Endothelial cell of umbilical vein (primary cell): ENCODE data around the gene ITIH3. TPM values are rescaled to one million over a fixed set of nuclear protein-coding genes. Genes with fewer than 3 reads are reported as not detected.

ENCODE experiments used
- BruUV-seq: library from RNA; stranded (reverse); fragments of 400-500 nt; replicated peaks from 2 replicates; lab custom pipeline; 2021; lab: Mats Ljungman, UMichigan
- CTCF ChIA-PET: fragments of 300-600, 350-600 bp; sonication (Branson Sonifier 250); formaldehyde crosslinking; loops from one replicate; lab custom pipeline; 2021; ENCODE audit warnings: antibody characterized with exemption, inconsistent platforms; lab: Charles Lee
- POLR2A ChIA-PET: fragments of 300-600, 350-600 bp; sonication (Branson Sonifier 250); formaldehyde crosslinking; loops from one replicate; lab custom pipeline; 2021; ENCODE audit warnings: antibody characterized with exemption, inconsistent platforms; lab: Charles Lee
- DNase-seq: peaks from one replicate; pipeline ENCODE4 v3.0.0-alpha.2; 2011; ENCODE audit warnings: low read depth, low spot score
- FAIRE-seq: peaks from 2 replicates; lab custom pipeline; 2011; peaks lifted over from hg19 to GRCh38; lab: Jason Lieb, UNC
- H2AFZ ChIP-seq: 2 replicates; pipeline ENCODE4 v1.6.0; 2012; ENCODE audit warnings: low read depth, low read length, control low read depth, inconsistent platforms
- H3K27ac ChIP-seq: 2 replicates; pipeline ENCODE4 v1.5.1; 2011; ENCODE audit warnings: low read depth, mild to moderate bottlenecking, control low read depth, low read length, moderate library complexity; ENCODE audit not compliant: insufficient read depth
- H3K27me3 ChIP-seq, 2 experiments: 2 replicates each; pipeline versions ENCODE4 v1.6.0 to v1.6.1; 2011; ENCODE audit warnings: low read length in 2 of 2, mixed read lengths in 1 of 2; ENCODE audit not compliant: control insufficient read depth in 2 of 2, insufficient read depth in 2 of 2
- H3K36me3 ChIP-seq, 2 experiments: 2 replicates in 1 of 2; 3 replicates in 1 of 2; pipeline ENCODE4 v1.5.1; 2011; ENCODE audit warnings: low read length in 2 of 2, mild to moderate bottlenecking in 1 of 2, moderate library complexity in 1 of 2; ENCODE audit not compliant: control insufficient read depth in 2 of 2, insufficient read depth in 2 of 2; ENCODE audit errors: extremely low read depth in 1 of 2
- H3K4me1 ChIP-seq: 3 replicates; pipeline ENCODE4 v1.5.1; 2011; ENCODE audit warnings: mild to moderate bottlenecking, low read length; ENCODE audit not compliant: control insufficient read depth, insufficient read depth; ENCODE audit errors: extremely low read depth
- H3K4me2 ChIP-seq: 2 replicates; pipeline ENCODE4 v1.6.1; 2011; ENCODE audit warnings: low read length, control low read depth, mixed read lengths; ENCODE audit not compliant: insufficient read depth
- H3K4me3 ChIP-seq, 3 experiments: fragments of 200-600 bp in 1 of 3; sonication (generic), shearing (Covaris generic) in 1 of 3; replicated peaks in 1 of 3; 2 replicates each; pipeline ENCODE4 v1.5.1; 2011 to 2016; ENCODE audit warnings: control low read depth in 3 of 3, low read length in 3 of 3, mild to moderate bottlenecking in 2 of 3, inconsistent platforms in 1 of 3, low read depth in 1 of 3, moderate library complexity in 1 of 3; ENCODE audit not compliant: insufficient read depth in 1 of 3
- H3K79me2 ChIP-seq: 2 replicates; pipeline ENCODE4 v1.6.0; 2012; ENCODE audit warnings: low read length, inconsistent platforms; ENCODE audit not compliant: control insufficient read depth, insufficient read depth
- H3K9ac ChIP-seq: replicated peaks from 2 replicates; pipeline ENCODE3; 2011; ENCODE audit warnings: low read length, control low read depth; ENCODE audit not compliant: insufficient read depth; ENCODE audit errors: extremely low read depth
- H3K9me1 ChIP-seq: replicated peaks from 3 replicates; pipeline ENCODE4 v1.6.0; 2011; ENCODE audit warnings: mild to moderate bottlenecking, low read length; ENCODE audit not compliant: control insufficient read depth, insufficient read depth; ENCODE audit errors: extremely low read depth
- H3K9me3 ChIP-seq: replicated peaks from 2 replicates; pipeline ENCODE4 v1.5.1; 2012; ENCODE audit warnings: low read length, inconsistent platforms; ENCODE audit not compliant: control insufficient read depth, insufficient read depth
- H4K20me1 ChIP-seq: replicated peaks from 2 replicates; pipeline ENCODE3; 2011; ENCODE audit warnings: mild to moderate bottlenecking, low read length; ENCODE audit not compliant: control insufficient read depth, insufficient read depth; ENCODE audit errors: extremely low read depth
- EZH2 ChIP-seq: IDR thresholded peaks from 2 replicates; pipeline ENCODE4 v1.6.1; 2012; ENCODE audit warnings: borderline replicate concordance, low read depth, mild to moderate bottlenecking, moderate library complexity, low read length, inconsistent platforms; ENCODE audit not compliant: severe bottlenecking
- FOS ChIP-seq: IDR thresholded peaks from 2 replicates; pipeline ENCODE4 v1.6.1; 2011; ENCODE audit warnings: mild to moderate bottlenecking, low read length, moderate library complexity, borderline replicate concordance; ENCODE audit not compliant: insufficient read depth
- GATA2 ChIP-seq: IDR thresholded peaks from 2 replicates; pipeline ENCODE4 v1.7.0; 2011; ENCODE audit warnings: low read depth, mild to moderate bottlenecking, moderate library complexity, mixed read lengths, low read length; ENCODE audit not compliant: insufficient read length, insufficient read depth
- JUN ChIP-seq: IDR thresholded peaks from 2 replicates; pipeline ENCODE4 v1.6.1; 2011; ENCODE audit warnings: borderline replicate concordance, low read depth; ENCODE audit not compliant: insufficient read length, insufficient read depth
- MAX ChIP-seq: IDR thresholded peaks from 2 replicates; pipeline ENCODE4 v1.6.1; 2011; ENCODE audit not compliant: insufficient read depth, insufficient read length
- MYC ChIP-seq: IDR thresholded peaks from one replicate; pipeline ENCODE4 v1.6.1; 2011; ENCODE audit warnings: mild to moderate bottlenecking, low read depth, low read length
- POLR2A ChIP-seq: IDR thresholded peaks from 2 replicates; pipeline ENCODE4 v1.6.1; 2012; ENCODE audit warnings: low read depth, mild to moderate bottlenecking, control low read depth, low read length
- POLR2AphosphoS5 ChIP-seq: IDR thresholded peaks from 2 replicates; pipeline ENCODE4 v1.6.1; 2012; ENCODE audit warnings: low read depth, mild to moderate bottlenecking, control low read depth, low read length, moderate library complexity; ENCODE audit not compliant: insufficient read depth
- dilution Hi-C: fragments of 300-500 bp; cut with MboI; formaldehyde crosslinking; loops from one replicate; pipeline ENCODE4 v1.15.0; 2019; ENCODE audit warnings: low sequenced_read_pairs; ENCODE audit not compliant: extremely low pct_ligation_motif_present
- intact Hi-C: fragments of 100-400 bp; cut with micrococcal nuclease; formaldehyde crosslinking; loops from one replicate; pipeline ENCODE4 v1.10.0; 2022
- polyA plus RNA-seq, 4 experiments: library from polyadenylated mRNA; depleted of rRNA in 3 of 4; stranded (reverse) in 3 of 4; unstranded in 1 of 4; fragments of >200 nt; gene quantifications; 2 replicates each; pipeline versions ENCODE4 v1.2.1 to v1.2.3, GENCODE V29; 2011 to 2012; ENCODE audit warnings: missing spikeins in 1 of 4
- total RNA-seq: library from RNA; stranded (reverse); gene quantifications from 2 replicates; pipeline ENCODE4 v1.2.3, GENCODE V29; 2021
- TF ChIP-seq, protein P1 (sequence below), 2 donors: IDR thresholded peaks; 1 replicate in 1 of 2; 2 replicates in 1 of 2; pipeline ENCODE4 v1.5.1; 2011; ENCODE audit warnings: low read length in 2 of 2, mild to moderate bottlenecking in 2 of 2, moderate library complexity in 2 of 2, control low read depth in 1 of 2, inconsistent platforms in 1 of 2, low read depth in 1 of 2; ENCODE audit not compliant: insufficient read depth in 1 of 2; ENCODE audit errors: extremely low read depth in 1 of 2

ITIH3 gene
- total and polyA plus RNA-seq, 2 donors (not counting 3 experiments of a cell fraction or from before 2014, with no cell fraction given): not detected

DNA sequence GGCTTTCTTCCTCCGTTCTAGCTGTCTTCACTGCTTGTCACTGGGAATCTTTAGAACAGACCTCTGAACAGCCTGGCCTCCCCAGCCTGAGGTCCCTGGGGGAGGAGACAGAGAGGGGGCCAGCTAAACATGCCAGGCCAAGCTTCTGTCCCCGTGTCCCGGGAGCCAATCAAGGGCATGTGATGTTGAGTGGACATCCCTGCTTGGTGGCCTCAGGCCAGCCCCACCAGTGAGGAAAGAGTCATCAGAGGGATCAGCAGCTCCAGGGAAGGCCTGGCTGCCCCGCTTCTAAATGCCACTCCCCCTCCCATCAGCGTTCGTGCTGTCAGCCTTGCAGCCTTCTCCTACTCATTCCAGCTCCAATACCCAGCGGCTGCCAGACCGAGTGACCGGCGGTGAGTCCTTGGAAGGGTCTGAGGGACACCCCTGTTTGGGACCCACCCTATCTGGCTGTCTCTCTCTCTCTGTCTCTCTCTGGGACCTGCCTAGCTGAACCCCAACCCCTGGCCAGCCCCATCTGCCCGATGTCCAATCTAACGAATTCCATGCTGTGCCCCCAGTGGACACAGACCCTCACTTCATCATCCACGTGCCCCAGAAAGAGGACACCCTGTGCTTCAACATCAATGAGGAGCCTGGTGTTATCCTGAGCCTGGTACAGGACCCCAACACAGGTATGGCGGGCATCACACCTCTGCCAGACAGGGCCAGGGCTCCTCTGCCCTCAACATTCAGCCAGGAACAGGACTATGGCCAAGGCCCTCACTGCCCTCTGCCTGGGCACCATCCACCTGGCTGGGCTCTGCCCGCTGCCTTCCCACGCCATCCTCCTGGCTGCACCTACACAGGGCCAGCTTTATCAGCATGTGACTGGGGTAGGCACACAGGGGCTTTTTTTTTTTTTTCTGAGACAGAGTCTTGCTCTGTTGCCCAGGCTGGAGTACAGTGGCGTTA is 6.6 kb upstream of the ITIH3 start:
- H3K36me3 ChIP-seq: no peaks in the 10 kb centered on the region
- H3K4me1 ChIP-seq: no peaks in the 10 kb centered on the region
- no peaks in the 10 kb centered on the region for H3K27me3 ChIP-seq
- FAIRE-seq (no peak), DNase-seq (no peak)
- no peaks in the 10 kb centered on the region for H4K20me1 ChIP-seq
- H3K4me2 ChIP-seq: no peak overlapping the region
- no peak overlapping the region for H2AFZ ChIP-seq
- H3K9me3 ChIP-seq: no peaks in the 10 kb centered on the region
- H3K9ac ChIP-seq: no peak overlapping the region
- no peak overlapping the region for H3K27ac ChIP-seq
- no peaks in the 10 kb centered on the region for H3K79me2 ChIP-seq
- ChIA-PET POLR2A (no interaction called here), CTCF (interaction anchor here (1.7 kb wide), 1 partner anchor 11 kb away, joined by 5 read pairs; no protein-coding TSS in a partner anchor)
- dilution Hi-C loops (no loop called here), intact Hi-C loops (no loop called here)
- H3K9me1 ChIP-seq: no peaks in the 10 kb centered on the region
- no TSS peak for BruUV-seq
- H3K4me3 ChIP-seq: no peak overlapping the region
- no peak for TF ChIP-seq POLR2AphosphoS5
- no peak for TF ChIP-seq POLR2A
- no peak for TF ChIP-seq JUN
- no peak for TF ChIP-seq FOS
- TF ChIP-seq MAX: no peak
- TF ChIP-seq, protein P1, sequence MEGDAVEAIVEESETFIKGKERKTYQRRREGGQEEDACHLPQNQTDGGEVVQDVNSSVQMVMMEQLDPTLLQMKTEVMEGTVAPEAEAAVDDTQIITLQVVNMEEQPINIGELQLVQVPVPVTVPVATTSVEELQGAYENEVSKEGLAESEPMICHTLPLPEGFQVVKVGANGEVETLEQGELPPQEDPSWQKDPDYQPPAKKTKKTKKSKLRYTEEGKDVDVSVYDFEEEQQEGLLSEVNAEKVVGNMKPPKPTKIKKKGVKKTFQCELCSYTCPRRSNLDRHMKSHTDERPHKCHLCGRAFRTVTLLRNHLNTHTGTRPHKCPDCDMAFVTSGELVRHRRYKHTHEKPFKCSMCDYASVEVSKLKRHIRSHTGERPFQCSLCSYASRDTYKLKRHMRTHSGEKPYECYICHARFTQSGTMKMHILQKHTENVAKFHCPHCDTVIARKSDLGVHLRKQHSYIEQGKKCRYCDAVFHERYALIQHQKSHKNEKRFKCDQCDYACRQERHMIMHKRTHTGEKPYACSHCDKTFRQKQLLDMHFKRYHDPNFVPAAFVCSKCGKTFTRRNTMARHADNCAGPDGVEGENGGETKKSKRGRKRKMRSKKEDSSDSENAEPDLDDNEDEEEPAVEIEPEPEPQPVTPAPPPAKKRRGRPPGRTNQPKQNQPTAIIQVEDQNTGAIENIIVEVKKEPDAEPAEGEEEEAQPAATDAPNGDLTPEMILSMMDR (IDR thresholded peaks at IDR 0.05; ENCODE audit: extremely low read depth in 1 of 2, insufficient read depth in 1 of 2, low read depth in 1 of 2, low read length in 2 of 2): no peak
- TF ChIP-seq GATA2: no peak
- TF ChIP-seq EZH2: no peak
- TF ChIP-seq MYC: no peak
